ENCODE results near the gene KRTAP8-1. TPM values are rescaled to one million over a fixed set of nuclear protein-coding genes. Genes with fewer than 3 reads are reported as not detected.

The KRTAP8-1 gene
- total RNA-seq, result not detected

GRCh38 chr21:30813174-30813573, at the start of gene KRTAP8-1:
Gene KRTAP8-1 (minus strand): TSS chr21:30813274. CDS start chr21:30813220, 54 bp downstream.
- TF ChIP-seq, protein P1, sequence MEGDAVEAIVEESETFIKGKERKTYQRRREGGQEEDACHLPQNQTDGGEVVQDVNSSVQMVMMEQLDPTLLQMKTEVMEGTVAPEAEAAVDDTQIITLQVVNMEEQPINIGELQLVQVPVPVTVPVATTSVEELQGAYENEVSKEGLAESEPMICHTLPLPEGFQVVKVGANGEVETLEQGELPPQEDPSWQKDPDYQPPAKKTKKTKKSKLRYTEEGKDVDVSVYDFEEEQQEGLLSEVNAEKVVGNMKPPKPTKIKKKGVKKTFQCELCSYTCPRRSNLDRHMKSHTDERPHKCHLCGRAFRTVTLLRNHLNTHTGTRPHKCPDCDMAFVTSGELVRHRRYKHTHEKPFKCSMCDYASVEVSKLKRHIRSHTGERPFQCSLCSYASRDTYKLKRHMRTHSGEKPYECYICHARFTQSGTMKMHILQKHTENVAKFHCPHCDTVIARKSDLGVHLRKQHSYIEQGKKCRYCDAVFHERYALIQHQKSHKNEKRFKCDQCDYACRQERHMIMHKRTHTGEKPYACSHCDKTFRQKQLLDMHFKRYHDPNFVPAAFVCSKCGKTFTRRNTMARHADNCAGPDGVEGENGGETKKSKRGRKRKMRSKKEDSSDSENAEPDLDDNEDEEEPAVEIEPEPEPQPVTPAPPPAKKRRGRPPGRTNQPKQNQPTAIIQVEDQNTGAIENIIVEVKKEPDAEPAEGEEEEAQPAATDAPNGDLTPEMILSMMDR (IDR thresholded peaks at IDR 0.05; ENCODE audit: low read depth), result no peak

- TF ChIP-seq, protein P1 (IDR thresholded peaks at IDR 0.05; ENCODE audit: low read depth), result no peak
These were observed 34.8 kb upstream of the KRTAP8-1 start for GRCh38 chr21:30847627-30848500.

DNA sequence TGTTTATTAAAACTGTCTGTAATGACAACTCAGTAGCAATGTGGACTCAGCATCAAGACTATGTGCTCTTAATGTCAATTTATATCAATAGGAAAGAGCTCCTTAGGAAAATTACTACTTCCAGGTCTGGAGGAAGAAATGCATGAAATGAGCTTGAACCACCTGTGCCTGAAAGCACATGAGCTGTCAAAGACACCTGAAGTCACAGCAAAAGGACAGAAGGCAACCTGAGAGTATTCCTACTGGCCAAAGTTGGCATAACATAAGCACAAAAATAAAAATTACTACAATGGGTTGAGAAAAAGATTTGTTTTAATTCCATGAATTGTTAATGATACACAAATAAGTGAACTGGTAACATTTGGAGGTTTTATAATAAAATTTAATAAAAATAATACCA, 29.9 kb upstream of the KRTAP8-1 start:
- TF ChIP-seq, protein P1 (IDR thresholded peaks at IDR 0.05; ENCODE audit: low read depth), result no peak

GRCh38 chr21:30839304-30839703, 26.2 kb upstream of the KRTAP8-1 start:
- TF ChIP-seq, protein P1 (IDR thresholded peaks at IDR 0.05; ENCODE audit: low read depth), result no peak

GRCh38 chr21:30838536-30838935, 25.5 kb upstream of the KRTAP8-1 start:
- TF ChIP-seq, protein P1 (IDR thresholded peaks at IDR 0.05; ENCODE audit: low read depth), result no peak

- TF ChIP-seq, protein P1 (IDR thresholded peaks at IDR 0.05; ENCODE audit: low read depth), result no peak
These were observed 18.2 kb upstream of the KRTAP8-1 start for GRCh38 chr21:30831194-30831765.

GRCh38 chr21:30829659-30830058, 16.6 kb upstream of the KRTAP8-1 start, which contains the start of gene KRTAP7-1:
Gene KRTAP7-1 (minus strand): TSS chr21:30829759. CDS start chr21:30829698, 61 bp downstream.
- TF ChIP-seq, protein P1 (IDR thresholded peaks at IDR 0.05; ENCODE audit: low read depth), result no peak
